Natural killer cell (primary cell): ENCODE measurements around the gene NDUFAB1. TPM values are rescaled to one million over a fixed set of nuclear protein-coding genes. Genes with fewer than 3 reads are reported as not detected.

Experiments
- ATAC-seq, 3 donors: fragments of 150-1000 bp in 2 of 3; fragments of 200-7000 bp in 1 of 3; cut with Tn5 transposase; 1 replicate in 1 of 3; 2 replicates in 2 of 3; pipeline ENCODE4 v1.10.0; 2021; ENCODE audit warnings: mild to moderate bottlenecking in 2 of 3, moderate library complexity in 2 of 3
- DNase-seq, 2 donors: peaks; one replicate each; pipeline versions ENCODE4 v3.0.0 to v3.0.0-alpha.2; 2013 to 2021; ENCODE audit warnings: mixed read lengths in 1 of 2
- H3K27ac ChIP-seq: one replicate; pipeline ENCODE4 v1.5.1; 2013; ENCODE audit warnings: mild to moderate bottlenecking, low read length
- H3K27me3 ChIP-seq: one replicate; pipeline ENCODE4 v1.6.1; 2013; ENCODE audit warnings: low read length; ENCODE audit not compliant: control insufficient read depth, insufficient read depth
- H3K36me3 ChIP-seq: one replicate; pipeline ENCODE4 v1.6.1; 2013; ENCODE audit warnings: low read length; ENCODE audit not compliant: control insufficient read depth, insufficient read depth
- H3K4me1 ChIP-seq: one replicate; pipeline ENCODE4 v1.6.1; 2013; ENCODE audit warnings: low read length; ENCODE audit not compliant: control insufficient read depth, insufficient read depth
- H3K4me3 ChIP-seq: one replicate; pipeline ENCODE4 v1.5.1; 2013; ENCODE audit warnings: low read length
- H3K9me3 ChIP-seq: one replicate; pipeline ENCODE4 v1.6.1; 2013; ENCODE audit warnings: low read length; ENCODE audit not compliant: control insufficient read depth, insufficient read depth
- H3K27ac Mint-ChIP-seq, 2 donors: one replicate each; pipeline ENCODE4 v1.8.0; 2022; ENCODE audit warnings: mild to moderate bottlenecking in 2 of 2, mixed read lengths in 2 of 2, moderate library complexity in 1 of 2
- H3K27me3 Mint-ChIP-seq, 2 donors: one replicate each; pipeline ENCODE4 v1.8.0; 2022; ENCODE audit warnings: low read depth in 2 of 2, mixed read lengths in 2 of 2
- H3K36me3 Mint-ChIP-seq: one replicate; pipeline ENCODE4 v1.8.0; 2022; ENCODE audit warnings: mixed read lengths
- H3K4me1 Mint-ChIP-seq, 2 donors: one replicate each; pipeline ENCODE4 v1.8.0; 2022; ENCODE audit warnings: mixed read lengths in 2 of 2
- H3K4me3 Mint-ChIP-seq: one replicate; pipeline ENCODE4 v1.8.0; 2022; ENCODE audit warnings: mild to moderate bottlenecking, moderate library complexity, mixed read lengths
- H3K9me3 Mint-ChIP-seq, 2 donors: one replicate each; pipeline ENCODE4 v1.8.0; 2022; ENCODE audit warnings: mixed read lengths in 2 of 2
- WGBS: methylation state at CpG from one replicate; pipeline ENCODE4 v1.1.7; 2013; ENCODE audit warnings: missing lambda C conversion rate; ENCODE audit not compliant: insufficient coverage; 5-methylcytosine and 5-hydroxymethylcytosine counted together
- intact Hi-C: fragments of 100-400 bp; cut with micrococcal nuclease; formaldehyde crosslinking; loops from one replicate; pipeline ENCODE4 v1.14.2; 2022
- total RNA-seq, 4 donors: library from RNA; stranded (reverse); fragments of 120-200 nt in 1 of 4; gene quantifications; one replicate each; pipeline versions ENCODE4 v1.2.3 to v1.2.4, GENCODE V29; 2013 to 2022
- TF ChIP-seq, protein P1 (sequence below): fragments of 200-600 bp; IDR thresholded peaks from one replicate; pipeline ENCODE4 v1.8.0; 2022; ENCODE audit warnings: antibody characterized with exemption

NDUFAB1 gene
- 10 to 100 TPM; 27.3 to 30.5 (median 28.3) TPM for total RNA-seq
- 57.4 TPM for total RNA-seq (2013)

DNA sequence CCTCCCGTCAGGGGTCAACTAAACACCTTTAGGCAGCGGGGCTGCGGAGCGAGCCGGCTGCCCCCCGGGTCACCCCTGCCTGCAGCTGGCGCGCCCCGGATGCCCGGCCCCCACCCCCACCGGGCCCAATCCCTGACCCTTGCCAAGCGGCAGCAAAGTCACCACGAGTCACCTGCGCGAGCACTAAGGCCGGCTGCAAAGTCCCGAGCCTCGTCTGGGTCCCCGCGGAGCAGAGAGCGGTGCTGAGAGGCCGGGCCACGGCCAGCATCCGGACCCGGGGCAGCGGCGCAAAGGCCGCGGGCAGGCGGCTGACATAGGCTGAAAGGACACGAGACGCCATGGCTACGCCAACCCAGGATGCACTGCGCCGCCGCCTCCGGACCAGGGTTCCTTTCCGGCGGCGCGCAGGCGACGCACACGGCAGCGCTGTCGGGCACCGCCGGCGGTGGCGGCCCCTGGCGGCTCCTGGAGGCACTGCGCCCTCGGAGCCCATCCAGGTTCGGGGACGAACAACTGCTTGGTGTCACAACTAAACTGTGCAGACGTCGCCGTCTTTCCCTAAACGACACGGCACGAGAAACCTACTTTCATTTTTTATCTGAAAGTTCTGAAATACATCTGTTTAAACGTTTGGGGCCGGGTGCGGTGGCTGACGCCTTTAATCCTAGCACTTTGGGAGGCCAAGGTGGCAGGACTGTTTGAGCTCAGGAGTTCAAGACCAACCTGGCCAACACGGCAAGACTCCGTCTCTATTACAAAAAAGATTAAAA, at the start of gene NDUFAB1:
Gene NDUFAB1, minus strand, starts transcription at position 366 of the 770 bp plus-strand sequence. Its CDS starts 26 bp downstream, at position 340.
- H3K4me1 Mint-ChIP-seq = peaks cover 12 to 32% of the 10 kb centered on the region in 2 donors
- Histone ChIP-seq H3K27ac (peak within 1 kb of the TSS; percentile 69), H3K36me3 (peaks cover 22% of the 10 kb centered on the region), H3K27me3 (no peaks in the 10 kb centered on the region), H3K9me3 (no peaks in the 10 kb centered on the region), H3K4me1 (peaks cover 25% of the 10 kb centered on the region), H3K4me3 (peak within 1 kb of the TSS; percentile 87)
- no peaks in the 10 kb centered on the region for H3K36me3 Mint-ChIP-seq
- H3K27me3 Mint-ChIP-seq = no peaks in the 10 kb centered on the region
- H3K27ac Mint-ChIP-seq = peak within 1 kb of the TSS; percentile 18 to 75
- TF ChIP-seq, protein P1, sequence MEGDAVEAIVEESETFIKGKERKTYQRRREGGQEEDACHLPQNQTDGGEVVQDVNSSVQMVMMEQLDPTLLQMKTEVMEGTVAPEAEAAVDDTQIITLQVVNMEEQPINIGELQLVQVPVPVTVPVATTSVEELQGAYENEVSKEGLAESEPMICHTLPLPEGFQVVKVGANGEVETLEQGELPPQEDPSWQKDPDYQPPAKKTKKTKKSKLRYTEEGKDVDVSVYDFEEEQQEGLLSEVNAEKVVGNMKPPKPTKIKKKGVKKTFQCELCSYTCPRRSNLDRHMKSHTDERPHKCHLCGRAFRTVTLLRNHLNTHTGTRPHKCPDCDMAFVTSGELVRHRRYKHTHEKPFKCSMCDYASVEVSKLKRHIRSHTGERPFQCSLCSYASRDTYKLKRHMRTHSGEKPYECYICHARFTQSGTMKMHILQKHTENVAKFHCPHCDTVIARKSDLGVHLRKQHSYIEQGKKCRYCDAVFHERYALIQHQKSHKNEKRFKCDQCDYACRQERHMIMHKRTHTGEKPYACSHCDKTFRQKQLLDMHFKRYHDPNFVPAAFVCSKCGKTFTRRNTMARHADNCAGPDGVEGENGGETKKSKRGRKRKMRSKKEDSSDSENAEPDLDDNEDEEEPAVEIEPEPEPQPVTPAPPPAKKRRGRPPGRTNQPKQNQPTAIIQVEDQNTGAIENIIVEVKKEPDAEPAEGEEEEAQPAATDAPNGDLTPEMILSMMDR = peak; percentile 97
- ATAC-seq = peak; percentile 99 to 100 (median 99)
- WGBS = under 1% methylated on average over 65 of the region's 67 CpGs
- peak within 1 kb of the TSS; percentile 81 for H3K4me3 Mint-ChIP-seq
- H3K9me3 Mint-ChIP-seq = no peaks in the 10 kb centered on the region
- intact Hi-C loops = loop anchor here (1.0 kb wide), 2 partner anchors 39 to 45 kb away; partner anchors contain the start of genes DCTN5, EARS2, PALB2 and UBFD1
- DNase-seq = peak; percentile 92 to 95

DNA sequence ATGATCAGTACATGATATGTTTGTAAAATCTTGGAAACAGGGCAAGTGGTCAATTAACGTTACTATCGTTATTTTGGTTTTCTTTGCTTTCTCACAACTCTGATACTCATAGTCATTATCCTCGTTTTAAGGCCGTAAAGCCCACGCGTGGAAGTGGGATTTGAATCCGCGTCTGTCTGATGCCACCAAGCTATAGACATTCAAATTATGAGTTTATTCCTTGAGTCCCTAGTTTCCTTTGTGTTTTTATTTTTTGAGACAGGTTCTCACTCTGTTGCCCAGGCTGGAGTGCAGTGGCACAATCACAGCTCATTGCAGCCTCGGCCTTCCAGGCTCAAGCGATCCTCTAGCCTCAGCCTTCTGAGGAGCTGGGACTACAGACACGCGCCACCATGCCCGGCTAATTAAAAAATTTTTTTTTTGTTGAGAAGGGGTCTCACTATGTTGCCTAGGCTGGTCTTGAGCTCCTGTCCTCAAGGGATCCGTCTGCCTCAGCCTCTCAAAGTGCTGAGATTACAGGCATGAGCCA, 46.2 kb upstream of the NDUFAB1 start:
- intact Hi-C loops = no loop called here
- H3K36me3 ChIP-seq = peaks cover 13% of the 10 kb centered on the region
- H3K4me3 Mint-ChIP-seq = peak overlapping the region; percentile 98
- no peak overlapping the region for H3K27ac ChIP-seq
- DNase-seq (peak in 1 of 2 donors; percentile 6), ATAC-seq (no peak)
- no peaks in the 10 kb centered on the region for H3K27me3 Mint-ChIP-seq
- H3K4me1 Mint-ChIP-seq = peaks cover 44 to 49% of the 10 kb centered on the region in 2 donors
- H3K36me3 Mint-ChIP-seq = peaks cover 14% of the 10 kb centered on the region
- TF ChIP-seq, protein P1 = no peak
- no peaks in the 10 kb centered on the region for H3K9me3 ChIP-seq
- H3K9me3 Mint-ChIP-seq = no peaks in the 10 kb centered on the region
- H3K27me3 ChIP-seq = no peaks in the 10 kb centered on the region
- peak overlapping the region; percentile 66 for H3K4me3 ChIP-seq
- H3K27ac Mint-ChIP-seq = peak overlapping the region; percentile 90 to 96
- H3K4me1 ChIP-seq = peaks cover 26% of the 10 kb centered on the region
- 85% methylated on average over 14 of the region's 14 CpGs for WGBS

DNA sequence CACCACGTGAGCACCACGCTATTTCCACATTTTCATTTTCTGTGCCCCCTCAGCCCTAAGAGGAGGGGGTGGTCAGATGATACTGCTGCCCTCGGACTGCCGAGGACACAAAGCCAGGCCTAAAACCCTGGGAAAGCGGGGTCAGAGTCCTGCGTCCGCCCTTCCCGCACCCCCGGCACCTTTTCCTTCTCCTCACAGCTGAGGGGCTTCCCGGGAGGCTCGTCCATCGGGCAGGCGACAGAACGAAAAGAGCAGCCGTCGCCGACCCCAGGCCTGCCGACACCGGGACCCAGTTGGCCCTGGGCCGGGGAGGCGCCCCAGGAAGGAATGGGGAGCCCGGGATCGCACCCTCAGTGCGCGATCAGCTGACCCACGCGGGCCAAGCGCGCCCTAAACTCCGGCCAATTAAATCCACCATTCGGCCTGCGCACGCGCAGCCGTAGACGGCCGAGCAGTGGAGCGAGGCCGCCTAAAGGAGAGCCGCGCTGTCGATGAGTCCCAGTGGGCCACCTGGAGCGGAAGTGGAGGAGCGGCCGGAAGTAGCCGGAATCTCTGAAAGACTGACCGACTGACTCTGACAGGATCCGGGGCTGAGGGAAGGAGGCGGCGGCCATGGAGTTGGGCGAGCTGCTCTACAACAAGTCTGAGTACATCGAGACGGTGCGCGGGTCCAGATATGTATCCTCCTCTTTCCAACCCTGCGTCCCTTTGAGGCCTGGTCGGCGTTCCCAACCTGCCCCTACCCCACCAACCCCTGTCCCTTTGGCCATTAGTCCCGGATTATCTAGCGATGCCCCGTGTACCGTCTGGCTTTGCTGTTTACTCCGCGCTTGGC, 45.0 kb upstream of the NDUFAB1 start, which contains the start of the genes DCTN5 and PALB2:
Gene DCTN5, plus strand, starts transcription at position 536 of the 835 bp plus-strand sequence. Its CDS starts 77 bp downstream, at position 613.
Gene PALB2, minus strand, starts transcription at position 380 of the 835 bp plus-strand sequence. Its CDS starts 153 bp downstream, at position 227.
- Mint-ChIP-seq H3K27ac (peak within 1 kb of the TSS; percentile 90 to 96), H3K9me3 (no peaks in the 10 kb centered on the region), H3K27me3 (no peaks in the 10 kb centered on the region), H3K4me1 (peaks cover 39 to 40% of the 10 kb centered on the region in 2 donors), H3K36me3 (peaks cover 10% of the 10 kb centered on the region), H3K4me3 (peak within 1 kb of the TSS; percentile 98)
- WGBS = under 1% methylated on average over 64 of the region's 64 CpGs
- Histone ChIP-seq H3K36me3 (peaks cover 15% of the 10 kb centered on the region), H3K9me3 (no peaks in the 10 kb centered on the region), H3K4me1 (peaks cover 26% of the 10 kb centered on the region), H3K4me3 (peak within 1 kb of the TSS; percentile 66), H3K27ac (peak within 1 kb of the TSS; percentile 65), H3K27me3 (no peaks in the 10 kb centered on the region)
- intact Hi-C loops = loop anchor here (1.0 kb wide), 2 partner anchors 45 to 84 kb away; partner anchors contain the start of genes EARS2, NDUFAB1 and UBFD1
- DNase-seq (peak; percentile 79 to 90), ATAC-seq (peak; percentile 96 to 99 (median 98))
- TF ChIP-seq, protein P1 = no peak
